Fibroblast of skin of scalp (primary cell): ENCODE data around the gene OR8B8. TPM values are rescaled to one million over a fixed set of nuclear protein-coding genes. Genes with fewer than 3 reads are reported as not detected.
"Not testable (repeated sequence)": the region's sequence is repeated elsewhere in the genome, so short reads cannot be mapped to it uniquely, and the experiment has no call there.

ENCODE experiments used
- DNase-seq: peaks from one replicate; pipeline ENCODE4 v3.0.0-alpha.2; 2013
- polyA plus RNA-seq, 2 experiments: library from polyadenylated mRNA; unstranded; fragments of 120-200 nt; gene quantifications; one replicate each; pipeline ENCODE4 v1.2.1, GENCODE V29; 2013; ENCODE audit not compliant: insufficient read length in 2 of 2

The OR8B8 gene, protein sequence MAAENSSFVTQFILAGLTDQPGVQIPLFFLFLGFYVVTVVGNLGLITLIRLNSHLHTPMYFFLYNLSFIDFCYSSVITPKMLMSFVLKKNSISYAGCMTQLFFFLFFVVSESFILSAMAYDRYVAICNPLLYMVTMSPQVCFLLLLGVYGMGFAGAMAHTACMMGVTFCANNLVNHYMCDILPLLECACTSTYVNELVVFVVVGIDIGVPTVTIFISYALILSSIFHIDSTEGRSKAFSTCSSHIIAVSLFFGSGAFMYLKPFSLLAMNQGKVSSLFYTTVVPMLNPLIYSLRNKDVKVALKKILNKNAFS
- not detected for polyA plus RNA-seq (2013, experiment 1 of 2; ENCODE audit: insufficient read length)
- polyA plus RNA-seq (2013, experiment 2 of 2; ENCODE audit: insufficient read length), result not detected

DNA sequence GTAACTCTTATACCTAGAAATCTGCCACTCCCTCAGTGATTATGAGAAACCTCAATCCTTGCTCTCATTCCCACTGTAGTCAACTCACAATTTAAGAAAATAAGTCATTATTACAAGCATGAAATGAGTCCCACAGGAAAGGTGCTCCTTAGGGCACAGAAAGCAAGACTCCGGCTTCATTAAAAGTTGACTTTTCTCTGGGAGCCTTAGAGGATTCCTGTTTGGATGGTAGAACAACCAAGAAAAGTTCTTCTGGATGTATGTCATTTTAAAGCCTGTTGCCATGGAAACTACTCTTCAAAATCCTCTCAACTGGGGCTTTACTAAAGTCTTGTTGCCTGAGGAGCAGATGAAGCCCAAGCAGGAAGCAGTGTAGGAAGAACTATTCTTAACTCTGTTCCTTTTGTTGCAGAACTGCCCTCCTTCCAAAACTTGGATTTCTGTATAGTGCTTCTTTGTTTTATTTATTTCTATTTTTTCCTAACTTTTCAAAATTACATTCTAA is at the start of gene OR8B8:
TSS of gene OR8B8 (minus strand) at position 51 of the 505 bp plus-strand sequence. CDS start 4,611 bp downstream, outside the sequence.
- no peak for DNase-seq

DNA sequence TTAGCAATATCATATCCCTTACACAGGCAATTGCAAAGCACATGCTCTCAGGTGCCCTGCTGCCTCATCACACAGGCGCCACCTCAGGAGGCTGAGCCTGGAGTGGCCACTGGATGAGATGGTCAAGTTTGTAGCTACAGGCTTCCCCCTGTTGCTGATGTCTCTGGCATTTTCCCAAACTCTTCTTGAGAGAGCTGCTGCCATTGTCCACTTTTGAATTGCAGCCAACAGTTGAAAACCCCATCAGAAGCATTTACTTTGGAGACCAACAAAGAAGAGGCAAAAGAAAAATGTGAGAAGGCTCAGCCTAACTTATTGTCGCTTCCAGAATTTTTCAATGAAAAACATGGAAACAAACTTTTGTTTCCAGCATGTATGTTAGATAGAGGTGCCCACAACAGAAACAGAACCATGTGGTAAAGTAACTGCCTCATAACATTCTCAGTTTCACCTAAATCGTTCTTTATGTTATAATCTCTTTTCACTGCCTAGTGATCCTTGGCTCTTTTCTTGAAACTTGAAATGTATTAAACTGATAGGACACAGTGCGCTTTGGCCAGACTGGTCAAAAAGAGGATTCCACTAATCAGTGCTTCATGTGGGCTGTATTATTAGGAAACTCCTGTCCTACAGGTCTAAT is 47.6 kb upstream of the OR8B8 start:
- DNase-seq, result no peak

DNA sequence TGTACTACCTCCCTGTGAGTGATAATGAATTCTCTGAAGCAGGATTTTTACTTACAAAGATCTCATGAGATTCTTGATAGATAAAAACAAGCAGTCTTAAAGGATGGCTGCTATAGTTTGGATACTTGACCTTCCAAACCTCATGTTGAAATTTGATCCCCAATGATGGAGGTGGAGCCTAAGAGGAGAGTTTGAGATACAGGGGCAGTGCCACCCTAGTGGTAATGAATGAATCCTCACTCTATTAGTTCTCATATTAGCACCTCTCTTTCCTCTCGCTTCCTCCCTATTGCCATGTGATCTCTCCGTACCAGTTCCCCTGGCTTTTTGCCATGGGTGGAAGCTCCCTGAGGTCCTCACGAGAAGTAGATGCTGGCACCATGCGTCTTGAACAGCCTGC is 37.9 kb upstream of the OR8B8 start:
- DNase-seq, result peak; percentile 21

DNA sequence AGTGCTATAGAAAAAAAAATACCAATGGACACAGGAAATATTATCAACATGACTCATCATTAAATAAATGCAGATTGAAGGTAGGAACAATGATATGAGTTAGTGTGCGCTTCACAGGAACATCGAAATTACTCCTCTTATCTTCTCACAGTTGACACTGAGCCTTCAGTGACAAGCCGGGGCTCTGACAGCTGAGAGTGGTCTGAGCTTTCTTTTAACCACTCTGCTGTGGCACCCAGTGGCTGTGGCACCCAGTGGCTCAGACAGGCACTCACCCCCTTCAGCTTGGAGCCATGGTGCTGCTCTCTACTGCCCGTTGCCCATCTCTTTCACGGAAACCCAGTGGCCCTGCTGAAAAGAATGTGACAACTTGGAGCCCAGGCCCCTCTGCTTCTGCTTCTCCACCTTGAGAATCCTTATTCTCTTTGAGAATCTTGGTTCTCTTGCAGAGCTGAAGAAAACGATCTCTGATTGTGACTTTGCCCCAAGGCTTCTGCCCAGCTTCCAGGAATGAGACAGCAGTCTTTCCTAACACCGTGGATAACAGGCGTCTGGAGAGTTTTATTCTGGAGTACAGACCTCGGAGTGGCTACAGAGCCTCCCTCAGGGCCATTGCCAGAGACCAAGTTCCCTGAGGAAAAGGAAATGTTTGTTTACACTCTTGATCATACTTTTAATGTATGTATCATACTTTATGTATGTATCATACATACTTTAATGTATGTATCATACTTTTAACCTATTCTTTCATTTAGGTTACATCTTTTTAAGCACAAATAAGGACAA is 37.1 kb upstream of the OR8B8 start:
- peak; percentile 86 for DNase-seq

DNA sequence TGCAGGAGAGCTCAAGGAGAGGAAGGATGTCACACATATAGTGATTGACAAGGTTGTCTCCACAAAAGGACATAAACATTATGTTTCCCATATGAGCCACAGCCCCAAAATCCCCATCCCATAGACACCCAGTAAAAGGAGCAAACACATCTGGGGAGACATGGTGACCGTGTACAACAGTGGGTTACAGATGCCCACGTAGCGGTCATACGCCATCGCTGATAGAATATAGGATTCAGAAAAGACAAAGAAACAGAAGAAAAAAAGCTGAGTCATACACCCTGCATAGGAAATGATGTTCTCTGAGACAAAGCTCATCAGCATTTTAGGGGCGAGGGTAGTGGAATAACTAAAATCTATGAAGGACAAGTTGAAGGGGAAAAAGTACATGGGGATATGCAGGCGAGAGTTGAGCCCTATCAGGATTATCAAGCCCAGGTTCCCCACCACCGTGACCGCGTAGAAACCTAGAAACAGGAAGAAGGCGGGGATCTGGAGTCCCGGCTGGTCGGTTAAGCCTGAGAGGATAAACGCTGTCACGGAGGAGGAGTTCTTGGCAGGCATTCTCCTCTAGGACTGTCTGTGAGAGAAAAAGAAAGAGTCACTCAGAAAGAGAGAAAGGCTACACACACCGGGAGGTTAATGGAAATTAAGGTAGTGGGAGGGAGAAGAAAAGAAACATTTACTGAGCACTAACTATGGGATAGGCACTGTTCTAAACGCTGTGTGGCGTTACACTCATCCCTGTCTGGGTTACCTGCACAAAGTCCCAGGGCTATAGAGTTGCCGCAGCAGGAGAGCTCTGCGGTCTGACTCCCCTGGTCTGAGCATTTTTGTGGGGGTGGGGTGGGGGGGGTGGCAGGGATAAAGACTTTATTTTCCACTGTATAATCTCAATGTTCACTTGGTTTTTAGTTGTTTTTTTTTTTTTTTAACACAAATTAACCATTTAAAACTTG is 36.1 kb upstream of the OR8B8 start:
- DNase-seq, result peak; percentile 76

DNA sequence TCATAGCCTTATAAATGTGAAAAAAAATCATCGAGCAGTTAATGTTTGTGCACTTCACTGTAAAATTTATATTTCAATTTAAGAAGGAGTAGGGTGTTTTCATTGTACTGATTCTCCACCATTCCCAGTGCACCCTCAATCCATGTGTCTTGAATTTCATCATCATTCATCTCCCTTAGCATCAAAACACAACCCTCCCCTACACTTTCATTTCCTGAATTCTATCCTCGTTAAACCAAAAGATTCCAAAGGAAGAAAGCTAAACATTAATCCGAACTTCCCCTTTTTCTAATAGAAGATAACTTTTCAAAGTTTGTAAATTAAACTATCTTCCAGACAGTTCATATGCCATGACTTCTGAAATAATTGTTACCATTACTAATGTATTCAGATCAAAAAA is 34.1 kb upstream of the OR8B8 start:
- no peak for DNase-seq

DNA sequence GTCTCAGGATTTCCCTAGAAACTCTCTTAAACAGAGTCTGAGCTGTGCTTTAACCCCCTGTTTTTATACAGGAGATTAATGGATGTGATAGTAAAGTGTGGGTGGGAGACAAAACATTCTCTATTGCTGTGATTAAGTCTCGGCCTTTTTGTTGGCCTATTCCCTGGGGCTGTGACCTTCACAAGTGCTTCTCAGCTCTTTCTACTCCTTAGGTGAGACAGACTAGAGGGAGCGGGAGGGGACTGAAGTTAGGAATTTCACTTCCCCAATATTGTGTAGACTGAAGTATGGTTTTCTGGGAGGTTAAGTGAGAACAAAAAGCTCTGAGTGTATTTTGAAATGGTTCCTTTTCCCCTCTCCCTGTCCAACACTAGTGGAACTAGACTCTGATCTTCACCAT is 29.8 kb upstream of the OR8B8 start:
- DNase-seq, result no peak

DNA sequence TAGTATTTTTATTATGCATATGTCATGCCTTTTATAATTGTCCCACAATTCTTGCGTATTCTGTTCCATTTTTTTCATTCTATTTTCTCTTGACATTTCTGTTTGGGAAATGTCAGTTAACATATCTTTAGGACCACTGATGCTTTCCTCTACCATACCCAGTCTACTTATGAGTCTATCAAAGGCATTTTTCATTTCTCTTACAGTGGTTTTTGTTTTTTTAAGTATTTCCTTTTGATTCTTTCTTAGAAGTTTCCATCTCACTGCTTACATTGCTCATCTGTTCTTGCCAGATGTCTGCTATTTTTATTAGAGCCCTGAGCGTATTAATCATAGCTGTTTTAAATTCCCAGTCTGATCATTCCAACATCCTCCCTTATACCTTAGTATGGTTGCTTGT is 29.3 kb upstream of the OR8B8 start:
- DNase-seq, result no peak

DNA sequence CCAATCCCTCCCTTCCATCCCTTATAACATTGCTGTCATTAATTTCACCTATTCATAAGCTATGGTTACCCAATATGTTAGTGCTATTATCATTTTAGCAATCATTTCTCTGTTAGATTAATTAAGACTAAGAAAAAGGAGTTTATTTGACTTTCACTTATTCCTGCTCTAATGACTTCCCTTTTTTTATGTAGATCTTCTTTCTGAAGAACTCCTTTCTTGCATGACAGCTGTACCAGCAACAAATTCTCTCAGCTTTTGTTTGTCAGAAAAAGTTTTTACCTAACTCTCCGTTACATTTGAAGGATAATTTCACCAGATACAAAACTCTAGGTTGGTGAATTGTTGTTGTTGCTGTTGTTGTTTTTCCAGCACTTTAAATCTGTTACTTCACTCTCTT is 28.6 kb upstream of the OR8B8 start:
- no peak for DNase-seq

DNA sequence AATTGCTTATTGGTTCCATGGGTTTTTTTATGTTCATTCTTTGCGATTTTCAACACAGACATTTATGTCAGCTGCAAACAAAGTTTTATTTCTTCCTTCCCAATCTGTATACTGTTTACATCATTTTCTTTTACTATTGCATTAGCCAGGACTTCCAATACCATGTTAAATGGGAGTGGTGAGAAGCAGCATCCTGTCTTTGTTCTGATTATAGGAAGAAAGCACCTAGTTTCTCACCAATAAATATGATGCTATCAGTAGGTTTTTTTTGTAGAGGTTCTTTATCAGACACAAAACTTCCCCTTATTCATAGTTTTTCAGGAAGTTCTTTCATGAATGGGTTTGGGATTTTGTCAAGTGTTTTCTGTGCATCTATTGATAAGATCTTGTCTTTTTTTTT is 28.0 kb upstream of the OR8B8 start:
- DNase-seq, result no peak

DNA sequence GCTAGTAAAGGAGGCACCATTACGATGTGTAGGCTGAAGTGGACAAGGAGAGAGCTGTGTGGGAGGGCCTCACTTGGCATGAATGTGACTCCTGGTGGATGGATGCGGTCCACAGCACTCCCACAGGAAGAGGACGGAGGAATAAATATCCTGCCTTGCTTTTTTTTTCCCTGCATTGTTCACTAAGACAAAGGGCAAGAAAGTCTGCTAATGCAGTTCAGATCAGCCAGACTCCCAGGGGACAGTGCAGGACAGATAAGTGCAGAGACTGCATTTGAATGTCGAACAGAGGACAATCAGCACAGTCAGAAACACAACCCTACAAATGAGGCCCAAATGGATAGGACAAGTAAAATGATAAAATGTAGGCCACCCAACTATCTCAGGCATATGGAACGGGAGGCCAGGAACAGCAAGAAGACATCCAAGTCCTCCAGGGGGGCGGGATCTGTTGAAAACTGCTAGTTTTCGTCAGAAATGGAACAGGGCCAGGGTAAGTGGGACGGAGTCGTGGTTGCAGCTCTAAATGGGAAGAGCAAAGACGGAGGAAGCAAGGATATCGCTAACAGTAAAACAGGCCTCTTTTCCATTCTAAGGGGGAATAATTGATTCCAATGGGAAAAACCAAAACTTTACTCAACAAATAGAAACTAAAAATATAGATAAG is 25.2 kb upstream of the OR8B8 start:
- no peak for DNase-seq

DNA sequence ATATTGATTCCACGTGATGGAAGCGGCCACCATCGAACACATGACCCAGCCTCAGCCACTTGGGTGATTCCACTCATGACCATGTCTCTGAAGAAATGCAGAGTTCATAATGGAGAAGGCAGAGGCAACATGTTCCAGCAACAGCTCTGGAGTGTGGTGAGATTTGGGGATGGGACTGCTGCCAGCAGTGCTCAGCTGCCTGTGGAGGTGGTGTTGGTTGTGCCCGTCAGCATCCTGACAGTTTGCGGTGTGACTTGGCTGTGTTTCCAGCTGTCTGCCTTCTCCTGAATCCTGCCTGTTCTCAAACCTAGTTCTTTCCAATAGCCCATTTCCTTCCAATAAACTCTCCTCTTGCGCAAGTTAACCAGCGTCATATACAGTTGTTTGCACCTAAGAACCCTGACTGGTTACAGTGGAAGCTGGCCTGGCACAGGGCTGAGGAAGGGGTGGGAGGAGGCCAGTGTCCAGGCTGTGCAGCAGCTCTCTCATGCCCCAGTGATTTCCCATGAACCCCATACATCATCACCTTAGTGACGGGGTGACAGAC is 22.0 kb upstream of the OR8B8 start:
- DNase-seq, result no peak

DNA sequence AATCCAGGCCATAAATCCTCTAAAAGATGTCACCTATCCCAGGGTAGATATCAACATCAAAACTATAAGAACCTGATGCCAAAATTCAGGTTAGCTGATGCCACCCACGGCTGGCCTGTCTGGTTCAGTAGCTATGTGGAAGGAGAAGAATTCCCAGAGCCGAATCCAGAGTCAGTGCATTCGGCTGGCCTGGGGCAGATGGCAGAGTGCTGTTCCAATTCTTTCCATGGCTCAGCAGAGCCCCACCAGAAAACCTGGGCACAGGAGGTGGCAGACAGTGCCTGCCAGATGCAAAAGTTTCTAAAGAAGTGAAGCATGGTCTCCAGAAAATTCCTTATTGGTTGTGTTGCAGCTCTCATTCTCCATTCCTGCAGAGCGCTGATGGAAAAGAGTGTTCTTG is 19.9 kb upstream of the OR8B8 start:
- no peak for DNase-seq

DNA sequence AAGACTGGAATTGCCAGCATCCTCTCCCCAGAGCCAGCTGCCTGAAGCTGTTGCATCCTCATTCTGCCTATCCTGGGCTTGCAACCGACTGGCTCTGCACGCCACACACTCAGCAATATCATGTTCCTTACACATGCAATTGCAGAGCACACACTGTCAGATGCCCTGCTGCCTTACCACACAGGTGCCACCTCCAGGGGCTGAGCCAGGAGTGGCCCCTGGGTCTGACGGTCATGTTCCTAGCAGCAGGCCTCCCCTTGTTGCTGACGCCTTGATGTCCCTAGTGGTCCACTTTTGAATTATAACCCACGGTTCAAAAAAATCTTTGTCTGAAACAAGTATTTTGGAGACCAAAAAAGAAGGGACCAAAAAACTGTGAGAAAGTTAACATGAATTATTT is 18.5 kb upstream of the OR8B8 start:
- no peak for DNase-seq

DNA sequence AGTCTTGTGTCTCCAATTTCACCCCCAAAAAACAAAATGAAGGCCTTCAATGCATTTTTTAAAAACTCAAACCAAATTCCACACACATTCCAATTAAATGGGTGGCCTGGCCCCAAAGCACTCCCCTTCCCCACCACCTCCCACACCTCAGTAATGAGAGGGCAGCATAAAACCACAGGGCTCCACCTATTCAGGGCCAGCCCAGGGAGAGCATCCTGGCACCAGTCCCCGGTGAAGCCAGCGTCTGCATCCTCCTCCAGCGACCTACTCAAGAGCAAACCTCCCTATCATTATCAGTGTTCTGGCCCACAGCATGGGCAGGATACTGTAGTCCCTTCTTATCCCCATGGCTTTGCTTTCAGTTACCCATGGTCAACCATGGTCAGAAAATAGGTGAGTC is 17.8 kb upstream of the OR8B8 start:
- no peak for DNase-seq

DNA sequence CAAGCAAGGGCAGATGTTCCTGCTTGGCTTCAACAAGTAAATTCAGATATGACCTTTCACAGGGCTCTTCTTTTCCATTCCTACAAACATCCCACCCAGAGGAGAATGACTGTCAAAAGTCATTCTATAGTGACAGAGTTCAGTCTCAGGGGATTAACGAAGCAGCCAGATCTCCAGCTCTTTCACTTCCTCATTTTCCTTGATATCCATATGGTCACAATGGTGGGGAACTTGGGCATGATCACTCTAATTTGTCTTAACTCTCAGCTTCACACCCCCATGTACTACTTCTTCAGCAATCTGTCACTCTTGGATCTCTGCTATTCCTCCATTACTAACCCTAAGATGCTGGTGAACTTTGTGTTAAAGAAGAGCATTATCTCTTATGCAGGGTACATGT is 15.0 kb upstream of the OR8B8 start:
- DNase-seq, result no peak

DNA sequence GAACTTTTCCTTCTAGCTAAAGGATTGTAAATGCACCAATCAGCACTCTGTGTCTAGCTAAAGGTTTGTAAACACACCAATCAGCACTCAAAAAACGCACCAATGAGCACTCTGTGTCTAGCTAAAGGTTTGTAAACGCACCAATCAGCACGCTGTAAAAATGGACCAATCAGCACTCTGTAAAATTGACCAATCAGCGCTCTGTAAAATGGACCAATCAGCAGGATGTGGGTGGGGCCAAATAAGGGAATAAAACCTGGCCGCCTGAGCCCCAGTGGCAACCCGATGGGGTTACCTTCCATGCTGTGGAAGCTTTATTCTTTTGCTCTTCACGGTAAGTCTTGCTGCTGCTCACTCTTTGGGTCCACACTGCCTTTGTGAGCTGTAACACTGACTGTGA is 13.9 kb upstream of the OR8B8 start:
- not testable (repeated sequence) for DNase-seq

DNA sequence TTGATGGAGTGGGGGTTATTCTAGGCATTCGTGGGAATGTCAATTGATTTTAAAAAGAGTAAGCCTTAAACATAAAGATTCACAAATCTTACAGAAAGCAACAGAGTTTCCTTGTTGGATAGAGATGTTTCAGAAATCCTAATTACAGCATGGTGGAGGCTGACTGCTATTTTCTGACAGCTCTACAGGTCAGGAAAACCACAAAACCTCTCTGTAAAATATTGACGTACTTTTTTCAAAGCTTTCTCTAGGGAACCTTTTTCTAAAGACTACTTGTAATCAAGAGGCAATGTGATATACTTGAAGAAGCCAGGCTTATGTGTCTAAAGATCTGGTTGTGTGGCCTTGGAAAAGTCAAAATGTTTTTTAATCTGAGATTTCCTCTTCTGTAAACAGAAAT is 9.1 kb upstream of the OR8B8 start:
- DNase-seq, result no peak

DNA sequence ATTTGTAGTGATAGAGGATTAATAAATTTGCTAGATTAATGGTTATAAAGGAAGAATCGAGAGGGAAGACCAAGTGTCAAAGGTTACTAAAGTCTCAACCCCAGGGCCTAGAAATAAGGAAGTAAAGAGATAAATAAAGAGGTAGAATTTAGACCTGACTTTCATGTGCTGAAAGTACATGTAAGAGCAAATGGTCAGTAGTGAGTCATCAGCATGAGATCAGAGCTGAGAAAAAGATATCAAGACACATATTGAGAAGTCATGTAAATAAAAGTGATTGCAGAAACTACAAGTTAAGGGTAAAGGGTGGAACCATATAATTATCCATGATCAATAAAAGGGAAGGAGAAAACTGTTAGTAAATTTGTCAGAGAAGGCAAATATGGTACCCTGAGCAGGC is 1.4 kb upstream of the OR8B8 start:
- no peak for DNase-seq

DNA sequence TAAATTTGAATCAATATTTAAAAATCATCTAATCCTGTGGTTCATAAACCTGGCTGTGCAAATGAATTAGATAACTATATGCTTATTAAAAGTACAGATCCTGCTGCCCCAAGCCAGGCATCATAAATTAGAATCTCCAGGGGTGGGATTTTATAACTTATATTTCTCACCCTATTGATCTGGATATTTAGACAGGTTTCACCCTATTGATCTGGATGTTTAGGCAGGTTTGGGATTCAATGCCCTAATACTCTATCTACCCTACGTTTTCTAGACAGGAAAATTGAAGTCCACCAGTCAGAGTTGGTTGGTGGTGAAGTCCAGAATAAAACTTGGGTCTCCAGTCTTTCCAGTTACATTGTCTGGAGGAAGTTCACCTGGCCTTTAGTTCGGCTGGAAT is 2.6 kb downstream of the OR8B8 start:
- no peak for DNase-seq

DNA sequence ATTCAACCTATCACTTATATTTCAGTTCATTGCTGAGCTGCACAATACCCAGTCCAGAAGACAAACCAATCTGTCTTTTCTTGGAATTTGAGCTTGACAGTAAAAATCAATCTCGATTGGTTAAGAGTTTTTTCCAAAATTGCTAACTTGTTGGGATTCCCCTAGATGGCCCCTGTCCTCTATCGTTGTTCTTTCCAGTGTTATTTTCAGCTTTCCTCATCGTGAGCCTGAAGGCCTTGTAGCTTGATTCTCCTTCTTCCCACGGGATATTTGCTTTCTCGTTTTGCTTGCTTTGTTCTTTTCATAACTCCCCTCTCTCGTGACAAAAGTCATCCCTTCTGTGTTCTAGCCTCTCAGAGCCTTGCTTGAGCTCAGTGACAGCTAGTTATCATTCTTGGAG is 3.1 kb downstream of the OR8B8 start:
- peak; percentile 1 for DNase-seq
